IMR-90 (cell line): Measurements from ENCODE around the gene GRIN2B. TPM values are rescaled to one million over a fixed set of nuclear protein-coding genes. Genes with fewer than 3 reads are reported as not detected.

Experiments used
- ATAC-seq: fragments of 200-7000 bp; cut with Tn5 transposase; 2 replicates; pipeline ENCODE4 v1.9.1; 2020; ENCODE audit warnings: low read depth, mild to moderate bottlenecking, moderate library complexity
- BruUV-seq: library from RNA; stranded (reverse); fragments of 400-500 nt; replicated peaks from 2 replicates; lab custom pipeline; 2021; lab: Mats Ljungman, UMichigan
- CTCF ChIA-PET: fragments of 300-600 bp; formaldehyde crosslinking; extraction: SDS; loops from one replicate; lab custom pipeline; 2021; ENCODE audit warnings: antibody characterized with exemption; lab: Yijun Ruan, JAX
- POLR2A ChIA-PET: fragments of 300-600 bp; sonication (Branson Sonifier 250); formaldehyde crosslinking; loops from one replicate; lab custom pipeline; 2022; ENCODE audit warnings: antibody characterized with exemption; ENCODE audit not compliant: unreplicated experiment; lab: Charles Lee
- DNase-seq: peaks from one replicate; pipeline ENCODE4 v3.0.0; 2013
- H2AFZ ChIP-seq: replicated peaks from 2 replicates; pipeline ENCODE3; 2013; ENCODE audit warnings: low read length, mild to moderate bottlenecking; ENCODE audit not compliant: poor library complexity
- H2AK5ac ChIP-seq: 2 replicates; pipeline ENCODE4 v1.6.1; 2013; ENCODE audit warnings: low read depth, low read length, inconsistent platforms
- H2AK9ac ChIP-seq: replicated peaks from 2 replicates; pipeline ENCODE3; 2013; ENCODE audit warnings: mild to moderate bottlenecking, low read depth, low read length, moderate library complexity; ENCODE audit not compliant: poor library complexity
- H2BK120ac ChIP-seq: 2 replicates; pipeline ENCODE4 v1.6.1; 2013; ENCODE audit warnings: low read depth, low read length, inconsistent platforms
- H2BK15ac ChIP-seq: 3 replicates; pipeline ENCODE4 v1.6.1; 2013; ENCODE audit warnings: low read depth, low read length, inconsistent platforms
- H2BK20ac ChIP-seq: 2 replicates; pipeline ENCODE4 v1.6.1; 2013; ENCODE audit warnings: low read depth, mild to moderate bottlenecking, inconsistent platforms, low read length, moderate library complexity
- H2BK5ac ChIP-seq: 2 replicates; pipeline ENCODE4 v1.6.1; 2013; ENCODE audit warnings: mild to moderate bottlenecking, low read depth, low read length, inconsistent platforms; ENCODE audit not compliant: poor library complexity, severe bottlenecking
- H3K14ac ChIP-seq: replicated peaks from 2 replicates; pipeline ENCODE4 v1.6.1; 2013; ENCODE audit warnings: low read depth, low read length, inconsistent platforms
- H3K18ac ChIP-seq: 2 replicates; pipeline ENCODE4 v1.6.1; 2013; ENCODE audit warnings: low read depth, low read length, control low read depth
- H3K23ac ChIP-seq: 2 replicates; pipeline ENCODE4 v1.6.1; 2013; ENCODE audit warnings: low read depth, low read length, inconsistent platforms
- H3K27ac ChIP-seq: 2 replicates; pipeline ENCODE4 v1.5.1; 2013; ENCODE audit warnings: mild to moderate bottlenecking, control low read depth, low read length; ENCODE audit not compliant: insufficient read depth
- H3K27me3 ChIP-seq: 2 replicates; pipeline ENCODE4 v1.6.1; 2013; ENCODE audit warnings: low read length; ENCODE audit not compliant: control insufficient read depth, insufficient read depth
- H3K36me3 ChIP-seq: 2 replicates; pipeline ENCODE4 v1.6.1; 2013; ENCODE audit warnings: low read length, mixed read lengths; ENCODE audit not compliant: control insufficient read depth, insufficient read depth
- H3K4ac ChIP-seq: 2 replicates; pipeline ENCODE4 v1.6.1; 2013; ENCODE audit warnings: low read depth, low read length, inconsistent platforms
- H3K4me1 ChIP-seq: 2 replicates; pipeline ENCODE4 v1.6.1; 2013; ENCODE audit warnings: low read length, mixed read lengths; ENCODE audit not compliant: control insufficient read depth, insufficient read depth
- H3K4me2 ChIP-seq: 2 replicates; pipeline ENCODE4 v1.6.1; 2013; ENCODE audit warnings: low read depth, mild to moderate bottlenecking, control low read depth, low read length, moderate library complexity
- H3K4me3 ChIP-seq: 2 replicates; pipeline ENCODE4 v1.5.1; 2013; ENCODE audit warnings: low read depth, mild to moderate bottlenecking, control low read depth, low read length, moderate library complexity; ENCODE audit not compliant: insufficient read depth
- H3K56ac ChIP-seq: 2 replicates; pipeline ENCODE4 v1.6.1; 2013; ENCODE audit warnings: low read length, inconsistent platforms; ENCODE audit not compliant: insufficient read depth; ENCODE audit errors: extremely low read depth
- H3K79me1 ChIP-seq, 2 experiments: 2 replicates each; pipeline ENCODE4 v1.6.1; 2013; ENCODE audit warnings: low read length in 2 of 2, inconsistent platforms in 1 of 2, low read depth in 1 of 2
- H3K9ac ChIP-seq: 2 replicates; pipeline ENCODE4 v1.6.1; 2013; ENCODE audit warnings: low read depth, low read length, control low read depth
- H3K9me1 ChIP-seq: 2 replicates; pipeline ENCODE4 v1.6.1; 2013; ENCODE audit warnings: low read length, inconsistent platforms; ENCODE audit not compliant: insufficient read depth
- H3K9me3 ChIP-seq: 2 replicates; pipeline ENCODE4 v1.6.1; 2013; ENCODE audit warnings: low read length; ENCODE audit not compliant: control insufficient read depth, insufficient read depth
- H4K20me1 ChIP-seq: 2 replicates; pipeline ENCODE4 v1.6.1; 2013; ENCODE audit warnings: low read length, inconsistent platforms; ENCODE audit not compliant: insufficient read depth
- H4K5ac ChIP-seq: 2 replicates; pipeline ENCODE4 v1.6.1; 2013; ENCODE audit warnings: mild to moderate bottlenecking, low read depth, low read length, control low read depth
- H4K8ac ChIP-seq, 2 experiments: 2 replicates each; pipeline ENCODE4 v1.6.1; 2013; ENCODE audit warnings: low read depth in 2 of 2, low read length in 2 of 2, control low read depth in 1 of 2, inconsistent platforms in 1 of 2
- H4K91ac ChIP-seq: 2 replicates; pipeline ENCODE4 v1.6.1; 2013; ENCODE audit warnings: low read depth, low read length, inconsistent platforms; ENCODE audit not compliant: insufficient read depth
- BHLHE40 ChIP-seq: fragments of 150-350 bp; IDR thresholded peaks from 2 replicates; pipeline ENCODE4 v1.6.1; 2016; ENCODE audit warnings: mild to moderate bottlenecking, low read depth, low read length
- CEBPB ChIP-seq: IDR thresholded peaks from 2 replicates; pipeline ENCODE4 v1.6.1; 2012; ENCODE audit warnings: low read depth, low read length, improper control_type of control experiment
- CHD1 ChIP-seq: IDR thresholded peaks from 2 replicates; pipeline ENCODE4 v1.6.1; 2012; ENCODE audit warnings: low read depth, low read length, improper control_type of control experiment
- CTCF ChIP-seq: conservative IDR thresholded peaks from 2 replicates; pipeline ENCODE4 v1.5.1; 2012; ENCODE audit warnings: mild to moderate bottlenecking, low read depth, low read length, improper control_type of control experiment
- FOS ChIP-seq: fragments of 150-350 bp; IDR thresholded peaks from 2 replicates; pipeline ENCODE4 v1.6.1; 2016; ENCODE audit warnings: low read depth, low read length
- MAFK ChIP-seq: IDR thresholded peaks from 2 replicates; pipeline ENCODE4 v1.6.1; 2012; ENCODE audit warnings: low read depth, low read length, improper control_type of control experiment
- MAZ ChIP-seq: IDR thresholded peaks from 2 replicates; pipeline ENCODE4 v1.6.1; 2012; ENCODE audit warnings: low read depth, mild to moderate bottlenecking, low read length, improper control_type of control experiment, moderate library complexity, borderline replicate concordance
- MXI1 ChIP-seq: IDR thresholded peaks from 2 replicates; pipeline ENCODE4 v1.6.1; 2012; ENCODE audit warnings: low read depth, mild to moderate bottlenecking, low read length, moderate library complexity, borderline replicate concordance
- NFE2L2 ChIP-seq: fragments of 150-350 bp; IDR thresholded peaks from 2 replicates; pipeline ENCODE4 v1.6.1; 2016; ENCODE audit warnings: low read depth, mild to moderate bottlenecking, low read length
- POLR2A ChIP-seq: IDR thresholded peaks from 2 replicates; pipeline ENCODE4 v1.6.1; 2012; ENCODE audit warnings: mild to moderate bottlenecking, low read depth, low read length
- RAD21 ChIP-seq: IDR thresholded peaks from 2 replicates; pipeline ENCODE4 v1.6.1; 2012; ENCODE audit warnings: low read length, improper control_type of control experiment
- RCOR1 ChIP-seq: IDR thresholded peaks from 2 replicates; pipeline ENCODE4 v1.6.1; 2012; ENCODE audit warnings: mild to moderate bottlenecking, low read length, improper control_type of control experiment; ENCODE audit not compliant: insufficient replicate concordance
- RFX5 ChIP-seq: IDR thresholded peaks from 2 replicates; pipeline ENCODE4 v1.8.0; 2012; ENCODE audit warnings: low read depth, mild to moderate bottlenecking, low read length, moderate library complexity
- SMC3 ChIP-seq: fragments of 150-350 bp; IDR thresholded peaks from 2 replicates; pipeline ENCODE4 v1.6.1; 2016; ENCODE audit warnings: low read depth, mild to moderate bottlenecking, antibody characterized with exemption, low read length, moderate library complexity
- WGBS, 2 experiments: methylation state at CpG; one replicate each; pipeline versions ENCODE4 v1.1.5 to v1.1.7; 2013; ENCODE audit warnings: missing lambda C conversion rate in 2 of 2; ENCODE audit not compliant: insufficient read length in 1 of 2; ENCODE audit errors: extremely low coverage in 2 of 2; 5-methylcytosine and 5-hydroxymethylcytosine counted together
- dilution Hi-C: fragments of 300-500 bp; cut with HindIII; formaldehyde crosslinking; loops from one replicate; pipeline ENCODE4 v1.14.3; 2018; ENCODE audit warnings: low sequenced_read_pairs; ENCODE audit not compliant: unreplicated experiment
- in situ Hi-C: fragments of 300-500 bp; cut with MboI; formaldehyde crosslinking; loops from 3 replicates; pipeline ENCODE4 v1.14.3; 2019; ENCODE audit warnings: low sequenced_read_pairs, inconsistent platforms, mixed read lengths
- intact Hi-C: fragments of 100-400 bp; cut with micrococcal nuclease; formaldehyde crosslinking; loops from 2 replicates; pipeline ENCODE4 v1.10.0; 2022
- polyA plus RNA-seq, 3 experiments: library from polyadenylated mRNA; depleted of rRNA; stranded (reverse); fragments of >200 nt; gene quantifications; 2 replicates each; pipeline ENCODE4 v1.2.3, GENCODE V29; 2012; ENCODE audit warnings: low replicate concordance in 1 of 3
- total RNA-seq: library from RNA; depleted of rRNA; stranded (reverse); fragments of >200 nt; gene quantifications from 2 replicates; pipeline ENCODE4 v1.2.3, GENCODE V29; 2012

GRIN2B gene
- total and polyA plus RNA-seq, 2 of the 4 experiments (the other 2 are of a cell fraction), result under 0.01 TPM; not detected in 1

GRCh38 chr12:13948621-13949020, 32.8 kb downstream of the GRIN2B start:
- H2AK9ac ChIP-seq, result no peak overlapping the region
- no peak overlapping the region for H3K9ac ChIP-seq
- dilution Hi-C loops, result no loop called here
- H3K79me1 ChIP-seq, result no peaks in the 10 kb centered on the region
- no peaks in the 10 kb centered on the region for H3K4me1 ChIP-seq
- H2AFZ ChIP-seq, result no peak overlapping the region
- no peak overlapping the region for H3K14ac ChIP-seq
- ChIA-PET CTCF (no interaction called here), POLR2A (no interaction called here)
- H3K23ac ChIP-seq, result no peak overlapping the region
- no peak for DNase-seq
- no peak overlapping the region for H2BK15ac ChIP-seq
- no peak overlapping the region for H2BK5ac ChIP-seq
- H2BK120ac ChIP-seq, result no peak overlapping the region
- no peak for ATAC-seq
- H3K9me3 ChIP-seq, result no peaks in the 10 kb centered on the region; the same call in 1 of the 2 replicates
- no peaks in the 10 kb centered on the region for H4K20me1 ChIP-seq
- in situ Hi-C loops, result no loop called here
- no TSS peak for BruUV-seq
- no peak overlapping the region for H3K4me2 ChIP-seq
- H4K8ac ChIP-seq, result no peak overlapping the region
- H3K18ac ChIP-seq, result no peak overlapping the region
- no peaks in the 10 kb centered on the region for H3K36me3 ChIP-seq
- no peaks in the 10 kb centered on the region for H3K9me1 ChIP-seq
- no peak overlapping the region for H3K27ac ChIP-seq
- no peak overlapping the region for H2AK5ac ChIP-seq
- WGBS, 2 experiments, result no CpG with 5 or more reads among the region's 4 CpGs
- H2BK20ac ChIP-seq, result no peak overlapping the region
- H4K5ac ChIP-seq, result no peak overlapping the region
- no peak overlapping the region for H4K91ac ChIP-seq
- H3K27me3 ChIP-seq, result no peaks in the 10 kb centered on the region
- TF ChIP-seq BHLHE40 (no peak), SMC3 (no peak), POLR2A (no peak), MAZ (no peak), MAFK (no peak), CTCF (no peak), MXI1 (no peak), NFE2L2 (no peak), FOS (no peak), RFX5 (no peak), RAD21 (no peak), CHD1 (no peak), RCOR1 (no peak), CEBPB (no peak)
- no peak overlapping the region for H3K56ac ChIP-seq
- H3K4ac ChIP-seq, result no peak overlapping the region
- no peak overlapping the region for H3K4me3 ChIP-seq
- intact Hi-C loops, result no loop called here
